Upper lobe of left lung (tissue), 4 donors: Measurements from ENCODE around the gene NPHS1.
"Not testable (repeated sequence)": the region's sequence is repeated elsewhere in the genome, so short reads cannot be mapped to it uniquely, and the experiment has no call there.

ENCODE experiments used
- EP300 ChIP-seq, 4 donors: sonication (generic); formaldehyde crosslinking; IDR thresholded peaks; one replicate each; pipeline ENCODE4 v1.5.1; 2017; ENCODE audit warnings: antibody characterized with exemption in 4 of 4, control low read depth in 2 of 4
- POLR2A ChIP-seq, 4 donors: fragments of 450-650 bp; IDR thresholded peaks; one replicate each; pipeline ENCODE4 v1.5.1; 2016 to 2017; ENCODE audit warnings: antibody characterized with exemption in 4 of 4, mild to moderate bottlenecking in 2 of 4
- POLR2AphosphoS5 ChIP-seq, 2 donors: sonication (generic); formaldehyde crosslinking; IDR thresholded peaks; one replicate each; pipeline ENCODE4 v1.5.1; 2017; ENCODE audit warnings: antibody characterized with exemption in 2 of 2
- TF ChIP-seq, protein P1 (sequence below), 6 experiments: fragments of 450-650 bp in 4 of 6; fragments of 200-600 bp in 2 of 6; sonication (generic) in 2 of 6; IDR thresholded peaks; one replicate each; pipeline ENCODE4 v1.5.1; 2016 to 2019; ENCODE audit warnings: antibody characterized with exemption in 6 of 6

DNA sequence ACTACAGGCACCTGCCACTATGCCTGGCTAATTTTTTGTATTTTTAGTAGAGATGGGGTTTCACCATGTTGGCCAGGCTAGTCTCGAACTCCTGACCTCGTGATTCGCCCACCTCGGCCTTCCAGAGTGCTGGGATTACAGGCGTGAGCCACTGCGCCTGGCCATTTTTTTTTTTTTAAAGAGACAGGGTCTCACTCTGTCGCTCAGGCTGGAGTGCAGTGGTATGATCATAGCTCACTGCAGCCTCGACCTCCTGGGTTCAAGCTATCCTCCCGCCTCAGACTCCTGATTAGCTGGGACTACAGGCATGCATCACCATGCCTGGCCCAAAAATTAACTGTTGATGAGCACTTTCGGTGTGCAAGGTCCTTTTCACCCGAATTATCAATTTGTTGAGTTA is 16.2 kb downstream of the NPHS1 start:
- not testable (repeated sequence) for TF ChIP-seq POLR2AphosphoS5, EP300, POLR2A (IDR thresholded peaks at IDR 0.05)
- TF ChIP-seq, protein P1, sequence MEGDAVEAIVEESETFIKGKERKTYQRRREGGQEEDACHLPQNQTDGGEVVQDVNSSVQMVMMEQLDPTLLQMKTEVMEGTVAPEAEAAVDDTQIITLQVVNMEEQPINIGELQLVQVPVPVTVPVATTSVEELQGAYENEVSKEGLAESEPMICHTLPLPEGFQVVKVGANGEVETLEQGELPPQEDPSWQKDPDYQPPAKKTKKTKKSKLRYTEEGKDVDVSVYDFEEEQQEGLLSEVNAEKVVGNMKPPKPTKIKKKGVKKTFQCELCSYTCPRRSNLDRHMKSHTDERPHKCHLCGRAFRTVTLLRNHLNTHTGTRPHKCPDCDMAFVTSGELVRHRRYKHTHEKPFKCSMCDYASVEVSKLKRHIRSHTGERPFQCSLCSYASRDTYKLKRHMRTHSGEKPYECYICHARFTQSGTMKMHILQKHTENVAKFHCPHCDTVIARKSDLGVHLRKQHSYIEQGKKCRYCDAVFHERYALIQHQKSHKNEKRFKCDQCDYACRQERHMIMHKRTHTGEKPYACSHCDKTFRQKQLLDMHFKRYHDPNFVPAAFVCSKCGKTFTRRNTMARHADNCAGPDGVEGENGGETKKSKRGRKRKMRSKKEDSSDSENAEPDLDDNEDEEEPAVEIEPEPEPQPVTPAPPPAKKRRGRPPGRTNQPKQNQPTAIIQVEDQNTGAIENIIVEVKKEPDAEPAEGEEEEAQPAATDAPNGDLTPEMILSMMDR (IDR thresholded peaks at IDR 0.05): not testable (repeated sequence)
